HEK293 (cell line): ENCODE data around the gene NELFB.

Experiments
- GLI2 ChIP-seq: fragments of 450-650 bp; formaldehyde crosslinking; IDR thresholded peaks from 2 replicates; pipeline ENCODE4; 2017; ENCODE audit warnings: missing biosample characterization, missing genetic modification characterization, low read depth, borderline replicate concordance
- HOXA7 ChIP-seq: sonication (generic); formaldehyde crosslinking; IDR thresholded peaks from 2 replicates; pipeline ENCODE4 v1.8.1; 2022; ENCODE audit warnings: missing genetic modification reagents, borderline replicate concordance
- PRDM1 ChIP-seq: fragments of 450-650 bp; formaldehyde crosslinking; IDR thresholded peaks from 2 replicates; pipeline ENCODE4; 2016; ENCODE audit warnings: missing biosample characterization, missing genetic modification characterization
- REPIN1 ChIP-seq: fragments of 450-650 bp; formaldehyde crosslinking; IDR thresholded peaks from 2 replicates; pipeline ENCODE4 v1.5.1; 2017; ENCODE audit warnings: missing biosample characterization, missing genetic modification characterization, low read depth
- SALL2 ChIP-seq: fragments of 450-650 bp; formaldehyde crosslinking; IDR thresholded peaks from 2 replicates; pipeline ENCODE4 v1.5.0; 2017; ENCODE audit warnings: missing biosample characterization, mild to moderate bottlenecking, missing genetic modification characterization, borderline replicate concordance
- WT1 ChIP-seq: fragments of 450-650 bp; formaldehyde crosslinking; IDR thresholded peaks from 2 replicates; pipeline ENCODE4 v1.5.1; 2016; ENCODE audit warnings: missing biosample characterization, missing genetic modification characterization
- ZBTB20 ChIP-seq: fragments of 450-650 bp; formaldehyde crosslinking; IDR thresholded peaks from 2 replicates; pipeline ENCODE4 v1.5.1; 2016; ENCODE audit warnings: missing biosample characterization, missing genetic modification characterization
- ZBTB8A ChIP-seq: fragments of 450-650 bp; formaldehyde crosslinking; IDR thresholded peaks from 2 replicates; pipeline ENCODE4 v1.5.1; 2016; ENCODE audit warnings: missing biosample characterization, missing genetic modification characterization
- ZFP37 ChIP-seq: fragments of 450-650 bp; formaldehyde crosslinking; IDR thresholded peaks from 2 replicates; pipeline ENCODE4 v1.5.1; 2016; ENCODE audit warnings: missing biosample characterization, missing genetic modification characterization
- ZNF157 ChIP-seq: fragments of 450-650 bp; formaldehyde crosslinking; IDR thresholded peaks from 2 replicates; pipeline ENCODE4 v1.5.1; 2016; ENCODE audit warnings: missing biosample characterization, missing genetic modification characterization
- ZNF169 ChIP-seq: fragments of 450-650 bp; formaldehyde crosslinking; IDR thresholded peaks from 2 replicates; pipeline ENCODE4 v1.5.1; 2016; ENCODE audit warnings: missing biosample characterization, missing genetic modification characterization
- ZNF202 ChIP-seq: fragments of 450-650 bp; formaldehyde crosslinking; IDR thresholded peaks from 2 replicates; pipeline ENCODE4 v1.5.1; 2016; ENCODE audit warnings: missing biosample characterization, missing genetic modification characterization, borderline replicate concordance
- ZNF214 ChIP-seq: fragments of 450-650 bp; formaldehyde crosslinking; IDR thresholded peaks from 2 replicates; pipeline ENCODE4 v1.5.1; 2017; ENCODE audit warnings: missing biosample characterization, mild to moderate bottlenecking, missing genetic modification characterization, borderline replicate concordance
- ZNF223 ChIP-seq: fragments of 450-650 bp; formaldehyde crosslinking; IDR thresholded peaks from 2 replicates; pipeline ENCODE4 v1.5.1; 2016; ENCODE audit warnings: missing biosample characterization, missing genetic modification characterization
- ZNF24 ChIP-seq: fragments of 450-650 bp; formaldehyde crosslinking; IDR thresholded peaks from 2 replicates; pipeline ENCODE4 v1.5.1; 2016; ENCODE audit warnings: missing biosample characterization, missing genetic modification characterization
- ZNF248 ChIP-seq: fragments of 450-650 bp; formaldehyde crosslinking; IDR thresholded peaks from 2 replicates; pipeline ENCODE4 v1.5.1; 2017; ENCODE audit warnings: missing biosample characterization, missing genetic modification characterization
- ZNF266 ChIP-seq: fragments of 450-650 bp; formaldehyde crosslinking; IDR thresholded peaks from 2 replicates; pipeline ENCODE4 v1.5.1; 2016; ENCODE audit warnings: missing biosample characterization, missing genetic modification characterization, low read depth
- ZNF324 ChIP-seq: fragments of 450-650 bp; formaldehyde crosslinking; IDR thresholded peaks from 2 replicates; pipeline ENCODE4 v1.5.1; 2016; ENCODE audit warnings: missing biosample characterization, missing genetic modification characterization
- ZNF354C ChIP-seq: fragments of 450-650 bp; formaldehyde crosslinking; IDR thresholded peaks from 2 replicates; pipeline ENCODE4 v1.5.1; 2016; ENCODE audit warnings: missing biosample characterization, missing genetic modification characterization, low read depth, borderline replicate concordance
- ZNF37A ChIP-seq: fragments of 450-650 bp; IDR thresholded peaks from 2 replicates; pipeline ENCODE4 v1.5.1; 2018; ENCODE audit warnings: missing biosample characterization, missing genetic modification characterization
- ZNF416 ChIP-seq: fragments of 450-650 bp; formaldehyde crosslinking; IDR thresholded peaks from 2 replicates; pipeline ENCODE4 v1.5.1; 2016; ENCODE audit warnings: missing biosample characterization, missing genetic modification characterization
- ZNF423 ChIP-seq: fragments of 450-650 bp; formaldehyde crosslinking; IDR thresholded peaks from 2 replicates; pipeline ENCODE4 v1.5.1; 2016; ENCODE audit warnings: missing biosample characterization, missing genetic modification characterization
- ZNF473 ChIP-seq: fragments of 450-650 bp; formaldehyde crosslinking; IDR thresholded peaks from 2 replicates; pipeline ENCODE4 v1.5.1; 2017; ENCODE audit warnings: missing biosample characterization, missing genetic modification characterization
- ZNF48 ChIP-seq: fragments of 450-650 bp; formaldehyde crosslinking; IDR thresholded peaks from 2 replicates; pipeline ENCODE4 v1.5.1; 2016; ENCODE audit warnings: missing biosample characterization, missing genetic modification characterization
- ZNF521 ChIP-seq: fragments of 450-650 bp; formaldehyde crosslinking; IDR thresholded peaks from 2 replicates; pipeline ENCODE4 v1.5.1; 2017; ENCODE audit warnings: missing biosample characterization, mild to moderate bottlenecking, missing genetic modification characterization
- ZNF548 ChIP-seq: fragments of 450-650 bp; formaldehyde crosslinking; IDR thresholded peaks from 2 replicates; pipeline ENCODE4 v1.5.1; 2016; ENCODE audit warnings: missing biosample characterization, missing genetic modification characterization
- ZNF558 ChIP-seq: fragments of 450-650 bp; formaldehyde crosslinking; IDR thresholded peaks from 2 replicates; pipeline ENCODE4 v1.5.1; 2016; ENCODE audit warnings: missing biosample characterization, missing genetic modification characterization
- ZNF600 ChIP-seq: fragments of 450-650 bp; formaldehyde crosslinking; IDR thresholded peaks from 2 replicates; pipeline ENCODE4 v1.5.1; 2016; ENCODE audit warnings: missing biosample characterization, missing genetic modification characterization
- ZNF626 ChIP-seq: fragments of 450-650 bp; sonication (Bioruptor Pico); formaldehyde crosslinking; IDR thresholded peaks from 2 replicates; pipeline ENCODE4 v1.5.1; 2018; ENCODE audit warnings: missing biosample characterization, missing genetic modification characterization, inconsistent platforms
- ZNF768 ChIP-seq: fragments of 450-650 bp; formaldehyde crosslinking; IDR thresholded peaks from 2 replicates; pipeline ENCODE4 v1.5.1; 2018; ENCODE audit warnings: missing biosample characterization, mild to moderate bottlenecking, missing genetic modification characterization
- ZSCAN23 ChIP-seq: fragments of 450-650 bp; formaldehyde crosslinking; IDR thresholded peaks from 2 replicates; pipeline ENCODE4 v1.5.1; 2016; ENCODE audit warnings: missing biosample characterization, missing genetic modification characterization
- TF ChIP-seq, protein P1 (sequence below): fragments of 450-650 bp; formaldehyde crosslinking; IDR thresholded peaks from 2 replicates; pipeline ENCODE4 v1.5.1; 2016; ENCODE audit warnings: missing biosample characterization, missing genetic modification characterization, low read depth
- TF ChIP-seq, protein P2 (sequence below): fragments of 450-650 bp; formaldehyde crosslinking; IDR thresholded peaks from 2 replicates; pipeline ENCODE4 v1.5.1; 2016; ENCODE audit warnings: missing biosample characterization, missing genetic modification characterization
- TF ChIP-seq, protein P3 (sequence below): fragments of 450-650 bp; formaldehyde crosslinking; IDR thresholded peaks from 2 replicates; pipeline ENCODE4 v1.5.1; 2017; ENCODE audit warnings: missing biosample characterization, mild to moderate bottlenecking, missing genetic modification characterization, moderate library complexity
- TF ChIP-seq, protein P4 (sequence below): fragments of 450-650 bp; formaldehyde crosslinking; IDR thresholded peaks from 2 replicates; pipeline ENCODE4 v1.5.1; 2016; ENCODE audit warnings: missing biosample characterization, missing genetic modification characterization

Gene NELFB

DNA sequence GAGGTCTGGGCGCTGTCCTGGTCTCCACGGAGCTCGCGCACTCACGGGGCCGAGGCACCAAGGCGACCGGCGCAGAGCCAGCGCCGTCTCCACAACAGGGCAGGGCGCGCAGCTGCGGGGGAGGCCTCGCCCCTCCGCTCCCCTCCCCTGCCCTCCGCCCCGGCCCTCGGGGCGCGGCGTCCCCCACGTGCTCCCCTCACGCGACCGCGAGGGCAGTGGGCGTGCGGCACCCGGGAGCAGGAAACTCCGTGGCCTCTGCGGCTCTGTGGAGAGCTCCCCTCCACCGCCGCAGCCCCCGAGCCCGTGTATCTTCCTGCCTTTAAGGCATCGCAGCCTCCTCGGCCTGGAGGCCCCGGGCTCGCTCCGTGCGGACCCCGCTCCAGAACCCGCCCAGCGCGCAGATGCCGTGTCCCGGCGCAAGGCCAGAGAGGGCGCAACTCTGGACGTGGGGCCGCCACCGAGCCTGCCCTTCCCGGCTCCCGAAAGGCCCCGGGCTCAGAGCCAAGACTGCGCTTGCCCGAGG lies 14.7 kb upstream of the NELFB start (continued):
- peak; percentile 97 for TF ChIP-seq ZBTB20 (tag by site-specific recombination)
- TF ChIP-seq, protein P1, sequence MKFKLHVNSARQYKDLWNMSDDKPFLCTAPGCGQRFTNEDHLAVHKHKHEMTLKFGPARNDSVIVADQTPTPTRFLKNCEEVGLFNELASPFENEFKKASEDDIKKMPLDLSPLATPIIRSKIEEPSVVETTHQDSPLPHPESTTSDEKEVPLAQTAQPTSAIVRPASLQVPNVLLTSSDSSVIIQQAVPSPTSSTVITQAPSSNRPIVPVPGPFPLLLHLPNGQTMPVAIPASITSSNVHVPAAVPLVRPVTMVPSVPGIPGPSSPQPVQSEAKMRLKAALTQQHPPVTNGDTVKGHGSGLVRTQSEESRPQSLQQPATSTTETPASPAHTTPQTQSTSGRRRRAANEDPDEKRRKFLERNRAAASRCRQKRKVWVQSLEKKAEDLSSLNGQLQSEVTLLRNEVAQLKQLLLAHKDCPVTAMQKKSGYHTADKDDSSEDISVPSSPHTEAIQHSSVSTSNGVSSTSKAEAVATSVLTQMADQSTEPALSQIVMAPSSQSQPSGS (tag by site-specific recombination): no peak
- TF ChIP-seq ZNF768: no peak
- TF ChIP-seq ZNF558: no peak
- no peak for TF ChIP-seq ZNF48 (tag by site-specific recombination)
- TF ChIP-seq ZSCAN23 (tag by site-specific recombination): no peak; the same call in 1 of the 2 replicates
- TF ChIP-seq, protein P2, sequence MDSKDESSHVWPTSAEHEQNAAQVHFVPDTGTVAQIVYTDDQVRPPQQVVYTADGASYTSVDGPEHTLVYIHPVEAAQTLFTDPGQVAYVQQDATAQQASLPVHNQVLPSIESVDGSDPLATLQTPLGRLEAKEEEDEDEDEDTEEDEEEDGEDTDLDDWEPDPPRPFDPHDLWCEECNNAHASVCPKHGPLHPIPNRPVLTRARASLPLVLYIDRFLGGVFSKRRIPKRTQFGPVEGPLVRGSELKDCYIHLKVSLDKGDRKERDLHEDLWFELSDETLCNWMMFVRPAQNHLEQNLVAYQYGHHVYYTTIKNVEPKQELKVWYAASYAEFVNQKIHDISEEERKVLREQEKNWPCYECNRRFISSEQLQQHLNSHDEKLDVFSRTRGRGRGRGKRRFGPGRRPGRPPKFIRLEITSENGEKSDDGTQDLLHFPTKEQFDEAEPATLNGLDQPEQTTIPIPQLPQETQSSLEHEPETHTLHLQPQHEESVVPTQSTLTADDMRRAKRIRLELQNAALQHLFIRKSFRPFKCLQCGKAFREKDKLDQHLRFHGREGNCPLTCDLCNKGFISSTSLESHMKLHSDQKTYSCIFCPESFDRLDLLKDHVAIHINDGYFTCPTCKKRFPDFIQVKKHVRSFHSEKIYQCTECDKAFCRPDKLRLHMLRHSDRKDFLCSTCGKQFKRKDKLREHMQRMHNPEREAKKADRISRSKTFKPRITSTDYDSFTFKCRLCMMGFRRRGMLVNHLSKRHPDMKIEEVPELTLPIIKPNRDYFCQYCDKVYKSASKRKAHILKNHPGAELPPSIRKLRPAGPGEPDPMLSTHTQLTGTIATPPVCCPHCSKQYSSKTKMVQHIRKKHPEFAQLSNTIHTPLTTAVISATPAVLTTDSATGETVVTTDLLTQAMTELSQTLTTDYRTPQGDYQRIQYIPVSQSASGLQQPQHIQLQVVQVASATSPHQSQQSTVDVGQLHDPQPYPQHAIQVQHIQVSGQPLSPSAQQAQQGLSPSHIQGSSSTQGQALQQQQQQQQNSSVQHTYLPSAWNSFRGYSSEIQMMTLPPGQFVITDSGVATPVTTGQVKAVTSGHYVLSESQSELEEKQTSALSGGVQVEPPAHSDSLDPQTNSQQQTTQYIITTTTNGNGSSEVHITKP (tag by site-specific recombination): peak; percentile 71
- 0 out of 2 replicates have a peak, but pooled peaks have one; percentile 54 for TF ChIP-seq ZNF169 (tag by site-specific recombination)
- TF ChIP-seq ZNF600 (tag by site-specific recombination): peak; percentile 92
- peak; percentile 78 for TF ChIP-seq ZFP37 (tag by site-specific recombination)
- no peak for TF ChIP-seq ZNF473 (tag by site-specific recombination)
- no peak for TF ChIP-seq ZNF202 (tag by site-specific recombination)
- no peak for TF ChIP-seq ZNF157 (tag by site-specific recombination)
- TF ChIP-seq ZNF416 (tag by site-specific recombination): no peak
- no peak for TF ChIP-seq ZNF548
- peak; percentile 66; the same call in 1 of the 2 replicates for TF ChIP-seq WT1 (tag by site-specific recombination)
- TF ChIP-seq REPIN1 (tag by site-specific recombination): no peak
- TF ChIP-seq ZNF214 (tag by site-specific recombination): no peak
- TF ChIP-seq, protein P3, sequence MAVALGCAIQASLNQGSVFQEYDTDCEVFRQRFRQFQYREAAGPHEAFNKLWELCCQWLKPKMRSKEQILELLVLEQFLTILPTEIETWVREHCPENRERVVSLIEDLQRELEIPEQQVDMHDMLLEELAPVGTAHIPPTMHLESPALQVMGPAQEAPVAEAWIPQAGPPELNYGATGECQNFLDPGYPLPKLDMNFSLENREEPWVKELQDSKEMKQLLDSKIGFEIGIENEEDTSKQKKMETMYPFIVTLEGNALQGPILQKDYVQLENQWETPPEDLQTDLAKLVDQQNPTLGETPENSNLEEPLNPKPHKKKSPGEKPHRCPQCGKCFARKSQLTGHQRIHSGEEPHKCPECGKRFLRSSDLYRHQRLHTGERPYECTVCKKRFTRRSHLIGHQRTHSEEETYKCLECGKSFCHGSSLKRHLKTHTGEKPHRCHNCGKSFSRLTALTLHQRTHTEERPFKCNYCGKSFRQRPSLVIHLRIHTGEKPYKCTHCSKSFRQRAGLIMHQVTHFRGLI (tag by site-specific recombination): peak; percentile 73
- TF ChIP-seq ZNF626: no peak
- TF ChIP-seq ZNF37A (tag by site-specific recombination): no peak
- no peak for TF ChIP-seq ZNF521 (tag by site-specific recombination)
- 0 out of 2 replicates have a peak, but pooled peaks have one; percentile 10 for TF ChIP-seq ZNF423 (tag by site-specific recombination)
- peak; percentile 93 for TF ChIP-seq ZNF324 (tag by site-specific recombination)
- no peak for TF ChIP-seq ZNF354C (tag by site-specific recombination)
- TF ChIP-seq ZNF24: peak; percentile 52; the same call in 1 of the 2 replicates
- no peak for TF ChIP-seq PRDM1 (tag by site-specific recombination)
- TF ChIP-seq HOXA7: no peak
- TF ChIP-seq, protein P4, sequence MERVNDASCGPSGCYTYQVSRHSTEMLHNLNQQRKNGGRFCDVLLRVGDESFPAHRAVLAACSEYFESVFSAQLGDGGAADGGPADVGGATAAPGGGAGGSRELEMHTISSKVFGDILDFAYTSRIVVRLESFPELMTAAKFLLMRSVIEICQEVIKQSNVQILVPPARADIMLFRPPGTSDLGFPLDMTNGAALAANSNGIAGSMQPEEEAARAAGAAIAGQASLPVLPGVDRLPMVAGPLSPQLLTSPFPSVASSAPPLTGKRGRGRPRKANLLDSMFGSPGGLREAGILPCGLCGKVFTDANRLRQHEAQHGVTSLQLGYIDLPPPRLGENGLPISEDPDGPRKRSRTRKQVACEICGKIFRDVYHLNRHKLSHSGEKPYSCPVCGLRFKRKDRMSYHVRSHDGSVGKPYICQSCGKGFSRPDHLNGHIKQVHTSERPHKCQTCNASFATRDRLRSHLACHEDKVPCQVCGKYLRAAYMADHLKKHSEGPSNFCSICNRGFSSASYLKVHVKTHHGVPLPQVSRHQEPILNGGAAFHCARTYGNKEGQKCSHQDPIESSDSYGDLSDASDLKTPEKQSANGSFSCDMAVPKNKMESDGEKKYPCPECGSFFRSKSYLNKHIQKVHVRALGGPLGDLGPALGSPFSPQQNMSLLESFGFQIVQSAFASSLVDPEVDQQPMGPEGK (tag by site-specific recombination): peak; percentile 97
- no peak for TF ChIP-seq GLI2
- TF ChIP-seq ZNF266 (tag by site-specific recombination): no peak
- TF ChIP-seq ZNF223 (tag by site-specific recombination): no peak
- peak; percentile 98 for TF ChIP-seq ZBTB8A (tag by site-specific recombination)
- TF ChIP-seq ZNF248: no peak
- no peak for TF ChIP-seq SALL2
